GM18505 (cell line): ENCODE results near the gene PIGA.
"Not testable (repeated sequence)": the region's sequence is repeated elsewhere in the genome, so short reads cannot be mapped to it uniquely, and the experiment has no call there.

Experiments
- ATAC-seq: cut with Tn5 transposase; IDR thresholded peaks from one replicate; pipeline ENCODE4 v1.9.1; 2021; ENCODE audit not compliant: unreplicated experiment
- POLR2A ChIP-seq: IDR thresholded peaks from 4 replicates; pipeline ENCODE4 v1.6.1; 2011; ENCODE audit warnings: borderline replicate concordance; ENCODE audit not compliant: insufficient read depth, insufficient read length; ENCODE audit errors: extremely low read depth

Gene PIGA

GRCh38 chrX:15343075-15343476, 7.8 kb upstream of the PIGA start:
- no peak for ATAC-seq
- no peak for TF ChIP-seq POLR2A

GRCh38 chrX:15340867-15341266, 5.5 kb upstream of the PIGA start:
- no peak for TF ChIP-seq POLR2A
- ATAC-seq = no peak

GRCh38 chrX:15336023-15336413, 695 bp upstream of the PIGA start:
- no peak for ATAC-seq
- no peak for TF ChIP-seq POLR2A

- no peak for TF ChIP-seq POLR2A
These were observed 762 bp downstream of the PIGA start for GRCh38 chrX:15334561-15334960.

GRCh38 chrX:15328821-15329220, 6.5 kb downstream of the PIGA start:
- ATAC-seq = no peak
- no peak for TF ChIP-seq POLR2A

More at GRCh38 chrX:15334561-15334960, 762 bp downstream of the PIGA start:
- ATAC-seq = no peak

GRCh38 chrX:15328131-15328530, 7.2 kb downstream of the PIGA start:
- no peak for ATAC-seq
- TF ChIP-seq POLR2A = no peak

GRCh38 chrX:15322472-15322871, 12.9 kb downstream of the PIGA start:
- no peak for TF ChIP-seq POLR2A
- ATAC-seq = no peak

GRCh38 chrX:15322072-15322471, 13.3 kb downstream of the PIGA start:
- TF ChIP-seq POLR2A = no peak
- no peak for ATAC-seq

GRCh38 chrX:15321447-15321846, 13.9 kb downstream of the PIGA start:
- ATAC-seq = no peak
- TF ChIP-seq POLR2A = no peak

- no peak for TF ChIP-seq POLR2A
- ATAC-seq = no peak
These were observed 15.0 kb downstream of the PIGA start for GRCh38 chrX:15320297-15320696.

- no peak for TF ChIP-seq POLR2A
- no peak for ATAC-seq
These were observed 16.2 kb downstream of the PIGA start for GRCh38 chrX:15319075-15319474.

GRCh38 chrX:15315509-15315908, 19.8 kb downstream of the PIGA start, which contains the start of gene ASB11:
TSS of gene ASB11 (minus strand) at chrX:15315640. CDS start at chrX:15315605, 35 bp downstream.
- no peak for ATAC-seq
- TF ChIP-seq POLR2A = no peak

GRCh38 chrX:15314472-15314871, 20.9 kb downstream of the PIGA start:
- no peak for TF ChIP-seq POLR2A
- no peak for ATAC-seq

GRCh38 chrX:15311119-15311518, 24.2 kb downstream of the PIGA start:
- ATAC-seq = no peak
- no peak for TF ChIP-seq POLR2A

- ATAC-seq = no peak
- TF ChIP-seq POLR2A = no peak
These were observed 25.2 kb downstream of the PIGA start for GRCh38 chrX:15310117-15310516.

GRCh38 chrX:15305899-15306298, 29.4 kb downstream of the PIGA start:
- not testable (repeated sequence) for ATAC-seq

GRCh38 chrX:15301924-15302323, 33.4 kb downstream of the PIGA start:
- TF ChIP-seq POLR2A = no peak
- no peak for ATAC-seq
